ENCODE results near the gene TMEM132D. TPM values are rescaled to one million over a fixed set of nuclear protein-coding genes. Genes with fewer than 3 reads are reported as not detected.

TMEM132D gene
- total RNA-seq, 2 experiments from 2014 or later = not detected

DNA sequence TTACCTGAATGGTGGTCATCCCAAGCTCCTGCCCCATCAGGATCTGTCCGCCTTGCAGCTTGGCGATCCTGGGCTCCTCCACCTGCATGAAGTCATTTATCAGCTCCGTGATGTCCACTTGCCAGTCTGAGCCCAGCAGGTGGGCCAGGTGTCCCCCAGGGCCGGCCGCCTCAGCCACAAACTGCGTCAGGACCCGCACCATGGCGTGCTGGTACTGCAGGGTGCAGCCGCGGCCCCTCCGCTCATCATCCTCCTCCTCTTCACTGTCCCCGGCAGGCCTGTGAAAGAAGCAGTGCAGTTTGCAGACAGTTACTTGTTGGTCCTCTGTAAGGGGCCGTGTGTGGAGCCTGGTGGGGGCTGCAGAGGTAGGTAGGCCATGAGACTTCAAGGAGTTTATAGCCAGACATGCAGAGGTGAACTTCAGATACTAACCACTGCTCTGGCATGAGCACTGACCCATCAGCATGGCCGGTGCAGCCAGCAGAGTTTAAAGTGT is 822.0 kb downstream of the TMEM132D start:
- no peak for DNase-seq
- H3K27ac Mint-ChIP-seq = no peak overlapping the region
- no peaks in the 10 kb centered on the region for H3K4me1 Mint-ChIP-seq
- H3K27me3 Mint-ChIP-seq = no peaks in the 10 kb centered on the region
- ChIA-PET CTCF (interaction anchor here (0.5 kb wide), 1 partner anchor 1922 kb away, joined by 3 read pairs; no protein-coding TSS in a partner anchor), POLR2A (no interaction called here)
- no peaks in the 10 kb centered on the region for H3K36me3 Mint-ChIP-seq (ENCODE audit: low read depth)
- H3K9me3 Mint-ChIP-seq = no peaks in the 10 kb centered on the region
- H3K4me3 Mint-ChIP-seq = no peak overlapping the region

DNA sequence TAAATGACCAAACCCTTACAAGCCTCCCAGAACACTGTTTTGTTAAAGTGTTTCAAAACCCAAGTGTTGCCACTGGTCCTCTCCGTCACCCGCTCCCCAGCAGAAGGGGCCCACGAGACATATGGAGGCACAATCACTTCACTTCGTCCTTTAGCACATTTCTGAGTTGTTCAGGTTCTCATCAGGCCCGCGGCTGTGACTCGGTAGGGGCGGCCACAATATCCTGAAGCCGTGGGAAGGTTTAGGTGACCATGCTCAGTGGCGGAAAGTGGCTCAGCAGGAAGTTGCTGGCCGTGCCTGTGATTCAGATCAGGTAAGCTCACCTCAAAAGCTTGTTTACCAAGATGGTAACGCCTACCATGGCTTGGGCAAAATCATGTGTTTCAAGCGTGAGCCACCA is 823.0 kb downstream of the TMEM132D start:
- Mint-ChIP-seq H3K27ac (no peak overlapping the region), H3K4me3 (no peak overlapping the region)
- CTCF ChIA-PET = no interaction called here

GRCh38 chr12:129080391-129080790 is 823.4 kb downstream of the TMEM132D start:
- ChIA-PET CTCF (no interaction called here), POLR2A (no interaction called here)
- H3K36me3 Mint-ChIP-seq (ENCODE audit: low read depth) = no peaks in the 10 kb centered on the region
- no peaks in the 10 kb centered on the region for H3K4me1 Mint-ChIP-seq
- DNase-seq = no peak
- no peak overlapping the region for H3K4me3 Mint-ChIP-seq
- no peaks in the 10 kb centered on the region for H3K27me3 Mint-ChIP-seq
- no peaks in the 10 kb centered on the region for H3K9me3 Mint-ChIP-seq
- no peak overlapping the region for H3K27ac Mint-ChIP-seq

More for the DNA sequence above, 823.0 kb downstream of the TMEM132D start:
- Mint-ChIP-seq H3K9me3 (no peaks in the 10 kb centered on the region), H3K4me1 (no peaks in the 10 kb centered on the region), H3K36me3 (ENCODE audit: low read depth) (no peaks in the 10 kb centered on the region), H3K27me3 (no peaks in the 10 kb centered on the region)
- POLR2A ChIA-PET = no interaction called here
- no peak for DNase-seq

DNA sequence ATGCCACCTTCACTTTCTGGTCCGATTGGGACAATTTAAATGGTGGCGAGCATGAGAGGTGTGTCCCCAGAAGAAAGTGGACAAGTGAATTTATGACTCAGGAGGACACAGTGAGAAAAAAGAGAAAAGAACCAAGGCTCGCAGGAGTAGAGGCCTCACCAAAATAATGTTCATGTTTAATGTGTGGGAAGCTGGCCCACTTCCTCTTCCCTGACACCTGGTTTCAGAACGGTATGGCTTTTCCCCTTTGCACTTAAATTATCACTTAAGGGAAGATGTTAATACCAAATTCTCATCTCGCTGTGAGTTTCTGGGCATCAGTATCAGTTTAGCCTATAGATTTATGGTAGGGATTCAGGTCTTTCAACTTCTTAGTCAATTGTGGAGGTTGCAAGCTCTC is 824.1 kb downstream of the TMEM132D start:
- POLR2A ChIA-PET = no interaction called here
- CTCF ChIA-PET = no interaction called here
- DNase-seq = no peak
- H3K9me3 Mint-ChIP-seq = no peaks in the 10 kb centered on the region
- no peak overlapping the region for H3K27ac Mint-ChIP-seq
- H3K4me1 Mint-ChIP-seq = no peaks in the 10 kb centered on the region
- no peaks in the 10 kb centered on the region for H3K36me3 Mint-ChIP-seq (ENCODE audit: low read depth)
- no peaks in the 10 kb centered on the region for H3K27me3 Mint-ChIP-seq
- H3K4me3 Mint-ChIP-seq = no peak overlapping the region

GRCh38 chr12:129076441-129077320 is 827.1 kb downstream of the TMEM132D start:
- H3K27me3 Mint-ChIP-seq = no peaks in the 10 kb centered on the region
- H3K36me3 Mint-ChIP-seq (ENCODE audit: low read depth) = no peaks in the 10 kb centered on the region
- H3K4me1 Mint-ChIP-seq = no peaks in the 10 kb centered on the region
- ChIA-PET POLR2A (no interaction called here), CTCF (no interaction called here)
- H3K4me3 Mint-ChIP-seq = no peak overlapping the region
- no peak overlapping the region for H3K27ac Mint-ChIP-seq
- no peaks in the 10 kb centered on the region for H3K9me3 Mint-ChIP-seq
- DNase-seq = no peak

- no peaks in the 10 kb centered on the region for H3K4me1 Mint-ChIP-seq
- DNase-seq = no peak
- H3K36me3 Mint-ChIP-seq (ENCODE audit: low read depth) = no peaks in the 10 kb centered on the region
- CTCF ChIA-PET = no interaction called here
- H3K27me3 Mint-ChIP-seq = no peaks in the 10 kb centered on the region
- H3K9me3 Mint-ChIP-seq = no peaks in the 10 kb centered on the region
- POLR2A ChIA-PET = no interaction called here
- H3K4me3 Mint-ChIP-seq = no peak overlapping the region
- no peak overlapping the region for H3K27ac Mint-ChIP-seq
Measured at GRCh38 chr12:129075460-129076208, 828.2 kb downstream of the TMEM132D start.

- ChIA-PET POLR2A (no interaction called here), CTCF (no interaction called here)
- no peak overlapping the region for H3K4me3 Mint-ChIP-seq
- no peak overlapping the region for H3K27ac Mint-ChIP-seq
- no peaks in the 10 kb centered on the region for H3K27me3 Mint-ChIP-seq
- no peak for DNase-seq
- no peaks in the 10 kb centered on the region for H3K36me3 Mint-ChIP-seq (ENCODE audit: low read depth)
- H3K9me3 Mint-ChIP-seq = no peaks in the 10 kb centered on the region
- no peaks in the 10 kb centered on the region for H3K4me1 Mint-ChIP-seq
Measured at GRCh38 chr12:129074379-129074778, 829.4 kb downstream of the TMEM132D start.

- no peak overlapping the region for H3K27ac Mint-ChIP-seq
Measured at GRCh38 chr12:129073157-129073915, 830.5 kb downstream of the TMEM132D start.

DNA sequence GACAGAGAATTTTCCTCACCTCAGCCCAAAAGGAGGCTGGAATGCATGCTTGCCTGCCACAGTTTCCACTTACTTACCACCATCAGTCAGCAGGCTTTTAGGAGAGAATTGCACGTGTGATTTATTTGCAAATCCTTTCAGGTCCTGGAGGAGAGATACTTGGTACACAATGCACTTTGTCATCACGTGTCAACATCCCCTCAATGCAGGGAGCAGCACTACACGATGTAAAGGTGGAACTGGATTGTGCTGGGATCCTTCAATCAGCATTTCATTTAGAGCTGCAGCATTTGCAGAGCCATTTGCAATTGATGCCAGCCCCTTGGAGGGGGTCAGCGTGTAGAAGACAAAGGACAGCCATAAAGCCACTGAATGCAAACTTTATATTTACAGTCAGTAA is 832.5 kb downstream of the TMEM132D start:
- ChIA-PET CTCF (no interaction called here), POLR2A (no interaction called here)
- H3K4me1 Mint-ChIP-seq = no peaks in the 10 kb centered on the region
- H3K4me3 Mint-ChIP-seq = no peak overlapping the region
- H3K27me3 Mint-ChIP-seq = no peaks in the 10 kb centered on the region
- no peak for DNase-seq
- H3K9me3 Mint-ChIP-seq = no peaks in the 10 kb centered on the region
- H3K36me3 Mint-ChIP-seq (ENCODE audit: low read depth) = no peaks in the 10 kb centered on the region
- no peak overlapping the region for H3K27ac Mint-ChIP-seq

More at GRCh38 chr12:129073157-129073915, 830.5 kb downstream of the TMEM132D start:
- POLR2A ChIA-PET = no interaction called here
- Mint-ChIP-seq H3K4me3 (no peak overlapping the region), H3K36me3 (ENCODE audit: low read depth) (no peaks in the 10 kb centered on the region), H3K27me3 (no peaks in the 10 kb centered on the region), H3K9me3 (no peaks in the 10 kb centered on the region), H3K4me1 (no peaks in the 10 kb centered on the region)
- no peak for DNase-seq
- CTCF ChIA-PET = no interaction called here

GRCh38 chr12:129069886-129070285 is 833.9 kb downstream of the TMEM132D start:
- no peaks in the 10 kb centered on the region for H3K36me3 Mint-ChIP-seq (ENCODE audit: low read depth)
- POLR2A ChIA-PET = no interaction called here
- H3K4me3 Mint-ChIP-seq = no peak overlapping the region

GRCh38 chr12:129068684-129069083 is 835.1 kb downstream of the TMEM132D start:
- Mint-ChIP-seq H3K4me1 (no peaks in the 10 kb centered on the region), H3K9me3 (no peaks in the 10 kb centered on the region), H3K36me3 (ENCODE audit: low read depth) (no peaks in the 10 kb centered on the region), H3K27ac (no peak overlapping the region), H3K27me3 (no peaks in the 10 kb centered on the region), H3K4me3 (no peak overlapping the region)
- no peak for DNase-seq
- ChIA-PET CTCF (no interaction called here), POLR2A (no interaction called here)

More at GRCh38 chr12:129069886-129070285, 833.9 kb downstream of the TMEM132D start:
- CTCF ChIA-PET = no interaction called here
- Mint-ChIP-seq H3K27ac (no peak overlapping the region), H3K9me3 (no peaks in the 10 kb centered on the region), H3K4me1 (no peaks in the 10 kb centered on the region), H3K27me3 (no peaks in the 10 kb centered on the region)
- DNase-seq = no peak

DNA sequence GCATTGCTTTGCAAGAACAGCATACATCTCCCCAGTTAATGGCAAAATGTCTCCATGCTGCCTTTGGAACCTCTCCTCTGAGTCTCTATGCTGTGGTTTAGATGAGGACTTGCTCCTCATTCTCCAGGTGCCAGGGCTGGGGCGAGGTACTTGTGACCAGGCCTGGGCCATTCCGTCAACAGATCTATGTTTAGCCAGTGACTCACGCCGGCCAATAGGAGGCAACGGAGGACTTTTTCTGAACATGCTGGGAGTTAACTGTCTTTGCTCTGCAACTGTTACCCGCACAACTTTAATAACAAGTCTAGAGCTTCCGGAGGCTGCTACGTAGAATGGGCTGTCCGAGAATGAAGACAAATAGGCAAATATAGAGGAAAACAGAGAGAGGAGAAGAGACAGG is 836.3 kb downstream of the TMEM132D start:
- H3K27ac Mint-ChIP-seq = no peak overlapping the region
- DNase-seq = no peak
- H3K9me3 Mint-ChIP-seq = peaks cover 3% of the 10 kb centered on the region
- H3K36me3 Mint-ChIP-seq (ENCODE audit: low read depth) = no peaks in the 10 kb centered on the region
- H3K4me1 Mint-ChIP-seq = no peaks in the 10 kb centered on the region
- no peak overlapping the region for H3K4me3 Mint-ChIP-seq
- H3K27me3 Mint-ChIP-seq = no peaks in the 10 kb centered on the region
- ChIA-PET POLR2A (no interaction called here), CTCF (no interaction called here)

All from activated CD4-positive, alpha-beta T cell treated with anti-CD3 and anti-CD28 coated beads, Interleukin-2, amount 10 ng/mL, durations not matched to agents 7 days and 5 days (primary cell).